Hindlimb muscle (tissue), 1 donor: ENCODE measurements around the gene ISOC1. TPM values are rescaled to one million over a fixed set of nuclear protein-coding genes. Genes with fewer than 3 reads are reported as not detected.
A peak's percentile ranks its signal among the peaks of the same experiment; 100 is the strongest.

Source experiments
- DNase-seq: peaks from one replicate; pipeline ENCODE4 v3.0.0-alpha.2; 2013
- polyA plus RNA-seq: library from polyadenylated mRNA; unstranded; fragments of 120-200 nt; gene quantifications from one replicate; pipeline ENCODE4 v1.2.1, GENCODE V29; 2013; ENCODE audit not compliant: insufficient read length

ISOC1 gene
- 26.4 TPM for polyA plus RNA-seq

GRCh38 chr5:129094087-129094923 is at the start of gene ISOC1:
Gene ISOC1, plus strand, starts transcription at chr5:129094749. Its CDS starts 18 bp downstream, at chr5:129094767.
- DNase-seq: peak; percentile 94

GRCh38 chr5:129046151-129046550 is 48.4 kb upstream of the ISOC1 start:
- no peak for DNase-seq

GRCh38 chr5:129048509-129048908 is 46.0 kb upstream of the ISOC1 start:
- DNase-seq: no peak

- DNase-seq: no peak
Measured at GRCh38 chr5:129049126-129049799, 45.3 kb upstream of the ISOC1 start.

GRCh38 chr5:129051283-129051682 is 43.3 kb upstream of the ISOC1 start:
- DNase-seq: no peak

- DNase-seq: no peak
Measured at GRCh38 chr5:129053438-129053837, 41.1 kb upstream of the ISOC1 start.

GRCh38 chr5:129057329-129057728 is 37.2 kb upstream of the ISOC1 start:
- no peak for DNase-seq

- DNase-seq: no peak
Measured at GRCh38 chr5:129061849-129062248, 32.7 kb upstream of the ISOC1 start.

GRCh38 chr5:129063483-129064113 is 31.0 kb upstream of the ISOC1 start:
- DNase-seq: no peak

- no peak for DNase-seq
Measured at GRCh38 chr5:129065721-129066120, 28.8 kb upstream of the ISOC1 start.

GRCh38 chr5:129067745-129068144 is 26.8 kb upstream of the ISOC1 start:
- DNase-seq: no peak

- no peak for DNase-seq
Measured at GRCh38 chr5:129069292-129069691, 25.3 kb upstream of the ISOC1 start.

- peak; percentile 36 for DNase-seq
Measured at GRCh38 chr5:129073111-129073510, 21.4 kb upstream of the ISOC1 start.

GRCh38 chr5:129074903-129075302 is 19.6 kb upstream of the ISOC1 start:
- peak; percentile 29 for DNase-seq

- DNase-seq: no peak
Measured at GRCh38 chr5:129077433-129078075, 17.0 kb upstream of the ISOC1 start.

- no peak for DNase-seq
Measured at GRCh38 chr5:129078247-129078646, 16.3 kb upstream of the ISOC1 start.

- DNase-seq: no peak
Measured at GRCh38 chr5:129078660-129079059, 15.9 kb upstream of the ISOC1 start.

GRCh38 chr5:129079496-129079895 is 15.1 kb upstream of the ISOC1 start:
- DNase-seq: no peak

- DNase-seq: no peak
Measured at GRCh38 chr5:129080766-129081165, 13.8 kb upstream of the ISOC1 start.

- DNase-seq: no peak
Measured at GRCh38 chr5:129082225-129083136, 12.1 kb upstream of the ISOC1 start.
